Nephron (organoid): ENCODE data around the gene DAD1.

ENCODE experiments used
- H3K27ac Mint-ChIP-seq, 3 experiments: 2 replicates each; pipeline ENCODE4 v1.8.0; 2020; ENCODE audit warnings: mixed read lengths in 3 of 3, mild to moderate bottlenecking in 2 of 3, moderate library complexity in 1 of 3
- H3K27me3 Mint-ChIP-seq: 2 replicates; pipeline ENCODE4 v1.8.0; 2021; ENCODE audit warnings: low read depth, mild to moderate bottlenecking, moderate library complexity, mixed read lengths
- H3K36me3 Mint-ChIP-seq: 2 replicates; pipeline ENCODE4 v1.8.0; 2020; ENCODE audit warnings: low read depth, mixed read lengths
- H3K4me1 Mint-ChIP-seq: 2 replicates; pipeline ENCODE4 v1.8.0; 2020; ENCODE audit warnings: mixed read lengths
- H3K4me3 Mint-ChIP-seq, 3 experiments: 2 replicates each; pipeline ENCODE4 v1.8.0; 2020; ENCODE audit warnings: mild to moderate bottlenecking in 3 of 3, mixed read lengths in 3 of 3, moderate library complexity in 2 of 3
- H3K9me3 Mint-ChIP-seq: 2 replicates; pipeline ENCODE4 v1.8.0; 2020; ENCODE audit warnings: mixed read lengths
- CTCF ChIP-seq, 3 experiments: fragments of 200-600 bp; sonication (generic); IDR thresholded peaks; one replicate each; pipeline ENCODE4 v1.5.0; 2021; ENCODE audit warnings: antibody characterized with exemption in 3 of 3; ENCODE audit not compliant: unreplicated experiment in 3 of 3

The DAD1 gene

DNA sequence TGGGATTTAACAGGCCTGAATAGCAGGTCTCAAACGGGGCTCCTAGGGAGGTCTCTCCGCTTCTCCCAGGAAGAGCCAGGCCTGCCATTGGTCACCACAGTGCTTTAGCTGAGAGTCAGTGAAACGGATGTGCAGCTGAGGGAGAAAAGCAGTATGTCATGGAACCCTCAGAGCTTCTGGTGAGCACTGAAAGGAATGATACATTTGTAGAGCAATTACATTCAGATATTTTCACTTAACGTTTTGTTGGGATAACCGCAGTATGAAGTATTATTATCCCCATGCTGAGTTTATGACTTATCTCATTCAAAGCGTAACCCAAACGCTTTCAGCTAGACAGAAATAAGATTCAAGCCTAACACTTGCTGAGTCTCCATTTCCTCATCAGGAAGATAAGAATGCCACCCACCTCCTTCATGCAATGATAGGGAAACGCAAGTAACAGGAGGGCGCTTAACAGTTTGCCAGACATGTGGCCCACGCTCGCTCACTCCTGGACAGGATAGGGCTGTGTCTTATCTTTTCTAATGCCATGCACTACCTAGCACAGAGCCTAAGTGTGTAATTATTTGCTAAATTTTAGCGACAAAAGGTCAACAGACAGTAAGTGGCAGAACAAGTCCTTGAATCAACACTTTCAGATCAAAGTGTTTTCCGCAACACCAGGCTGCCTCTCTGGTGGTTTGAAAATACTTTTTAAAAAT is 28.2 kb downstream of the DAD1 start:
- Mint-ChIP-seq H3K27ac (peak overlapping the region; percentile 18 to 89 (median 81)), H3K4me3 (no peak overlapping the region), H3K9me3 (no peaks in the 10 kb centered on the region), H3K36me3 (peaks cover 20% of the 10 kb centered on the region), H3K4me1 (peaks cover 38% of the 10 kb centered on the region), H3K27me3 (peaks cover 3% of the 10 kb centered on the region)
- no peak for TF ChIP-seq CTCF (IDR thresholded peaks at IDR 0.05; ENCODE audit: unreplicated experiment in 3 of 3)

DNA sequence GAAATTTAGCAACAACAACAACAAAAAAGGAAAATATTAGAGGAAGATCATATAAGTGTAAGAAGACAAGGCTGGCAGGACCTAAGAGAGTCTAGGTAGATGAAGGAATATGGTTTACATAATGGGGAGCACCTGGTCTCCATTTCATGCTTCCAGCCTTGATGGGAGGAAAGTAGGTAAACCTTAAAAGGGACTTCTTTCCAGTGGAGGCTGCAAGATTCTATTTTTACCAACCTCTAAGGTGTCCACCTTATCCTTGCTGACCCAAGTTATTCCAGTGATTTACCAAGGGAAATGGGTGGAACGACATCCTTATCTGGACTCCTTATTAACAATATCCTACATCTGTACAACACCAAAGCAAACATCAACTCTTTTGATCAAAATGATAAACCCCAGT is 30.0 kb downstream of the DAD1 start:
- Mint-ChIP-seq H3K4me1 (peaks cover 25% of the 10 kb centered on the region), H3K4me3 (no peak overlapping the region), H3K27ac (peak overlapping the region; percentile 18 to 92 (median 39)), H3K27me3 (peaks cover 3% of the 10 kb centered on the region), H3K9me3 (no peaks in the 10 kb centered on the region), H3K36me3 (peaks cover 6% of the 10 kb centered on the region)
- no peak for TF ChIP-seq CTCF (IDR thresholded peaks at IDR 0.05; ENCODE audit: unreplicated experiment in 3 of 3)

- H3K4me1 Mint-ChIP-seq, result peaks cover 24% of the 10 kb centered on the region
- H3K9me3 Mint-ChIP-seq, result no peaks in the 10 kb centered on the region
- H3K27ac Mint-ChIP-seq, result peak overlapping the region; percentile 71 to 95 (median 89)
- peaks cover 3% of the 10 kb centered on the region for H3K27me3 Mint-ChIP-seq
- H3K4me3 Mint-ChIP-seq, result no peak overlapping the region
- peaks cover 6% of the 10 kb centered on the region for H3K36me3 Mint-ChIP-seq
- TF ChIP-seq CTCF (IDR thresholded peaks at IDR 0.05; ENCODE audit: unreplicated experiment in 3 of 3), result no peak
These were observed 30.7 kb downstream of the DAD1 start for GRCh38 chr14:22558221-22558913.

GRCh38 chr14:22557846-22558220 is 31.2 kb downstream of the DAD1 start:
- H3K4me1 Mint-ChIP-seq, result peaks cover 24% of the 10 kb centered on the region
- peak overlapping the region; percentile 71 to 95 (median 89) for H3K27ac Mint-ChIP-seq
- no peaks in the 10 kb centered on the region for H3K9me3 Mint-ChIP-seq
- H3K4me3 Mint-ChIP-seq, result peak overlapping the region; percentile 68 to 81 (median 76)
- H3K27me3 Mint-ChIP-seq, result peaks cover 3% of the 10 kb centered on the region
- peaks cover 6% of the 10 kb centered on the region for H3K36me3 Mint-ChIP-seq
- TF ChIP-seq CTCF (IDR thresholded peaks at IDR 0.05; ENCODE audit: unreplicated experiment in 3 of 3), result no peak

DNA sequence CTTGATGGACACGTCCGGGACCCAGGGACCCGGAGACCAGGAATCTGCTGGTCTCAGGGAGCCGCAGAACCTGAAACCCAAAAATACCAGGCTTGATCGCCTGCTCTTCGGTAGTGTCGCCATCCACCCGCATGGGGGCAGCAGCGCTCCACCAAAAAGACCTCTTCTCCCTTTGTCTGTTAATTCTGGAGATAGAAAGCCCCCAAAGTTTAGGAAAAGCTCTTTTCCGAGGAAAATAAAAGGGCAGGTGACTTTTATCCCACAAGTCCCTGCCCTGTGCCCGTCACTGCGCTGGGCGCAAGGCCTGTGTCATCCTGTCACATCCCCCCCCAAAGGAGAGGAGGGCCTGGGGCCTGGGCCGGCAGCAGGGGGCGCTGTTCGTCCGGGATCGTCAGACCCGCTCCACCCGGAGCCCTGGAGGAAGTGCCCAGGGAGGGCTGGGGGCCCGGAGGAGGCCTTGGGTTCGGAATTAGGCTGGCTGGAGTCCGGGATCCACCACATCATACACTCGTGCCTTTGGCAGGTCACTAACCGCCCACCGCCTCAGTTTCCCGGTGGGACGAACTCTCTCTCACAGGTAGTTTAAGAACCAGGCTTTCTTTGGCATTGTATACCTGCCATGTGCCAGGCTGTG is 31.9 kb downstream of the DAD1 start:
- Mint-ChIP-seq H3K27ac (peak overlapping the region; percentile 71 to 95 (median 89)), H3K9me3 (no peaks in the 10 kb centered on the region), H3K4me3 (peak overlapping the region; percentile 68 to 81 (median 76)), H3K36me3 (peaks cover 6% of the 10 kb centered on the region), H3K27me3 (peaks cover 4% of the 10 kb centered on the region), H3K4me1 (peaks cover 25% of the 10 kb centered on the region)
- peak; percentile 100 for TF ChIP-seq CTCF (IDR thresholded peaks at IDR 0.05; ENCODE audit: unreplicated experiment in 3 of 3)
